ENCODE results near the gene IGSF1. TPM values are rescaled to one million over a fixed set of nuclear protein-coding genes. Genes with fewer than 3 reads are reported as not detected.

IGSF1 gene
- total RNA-seq, 4 donors from 2014 or later: 0.27 to 1.1 TPM; not detected in 2

- H3K9me3 ChIP-seq: no peaks in the 10 kb centered on the region
- no peak overlapping the region for H3K27ac ChIP-seq
- no peaks in the 10 kb centered on the region for H3K4me1 ChIP-seq
- intact Hi-C loops (cut with DNase I; ENCODE audit: low total_unique reads): no loop called here
- TF ChIP-seq POLR2AphosphoS5 (IDR thresholded peaks at IDR 0.05): no peak
- TF ChIP-seq EP300 (IDR thresholded peaks at IDR 0.05; ENCODE audit: low read depth): no peak
- TF ChIP-seq POLR2A (IDR thresholded peaks at IDR 0.05): no peak
- TF ChIP-seq, protein P1, sequence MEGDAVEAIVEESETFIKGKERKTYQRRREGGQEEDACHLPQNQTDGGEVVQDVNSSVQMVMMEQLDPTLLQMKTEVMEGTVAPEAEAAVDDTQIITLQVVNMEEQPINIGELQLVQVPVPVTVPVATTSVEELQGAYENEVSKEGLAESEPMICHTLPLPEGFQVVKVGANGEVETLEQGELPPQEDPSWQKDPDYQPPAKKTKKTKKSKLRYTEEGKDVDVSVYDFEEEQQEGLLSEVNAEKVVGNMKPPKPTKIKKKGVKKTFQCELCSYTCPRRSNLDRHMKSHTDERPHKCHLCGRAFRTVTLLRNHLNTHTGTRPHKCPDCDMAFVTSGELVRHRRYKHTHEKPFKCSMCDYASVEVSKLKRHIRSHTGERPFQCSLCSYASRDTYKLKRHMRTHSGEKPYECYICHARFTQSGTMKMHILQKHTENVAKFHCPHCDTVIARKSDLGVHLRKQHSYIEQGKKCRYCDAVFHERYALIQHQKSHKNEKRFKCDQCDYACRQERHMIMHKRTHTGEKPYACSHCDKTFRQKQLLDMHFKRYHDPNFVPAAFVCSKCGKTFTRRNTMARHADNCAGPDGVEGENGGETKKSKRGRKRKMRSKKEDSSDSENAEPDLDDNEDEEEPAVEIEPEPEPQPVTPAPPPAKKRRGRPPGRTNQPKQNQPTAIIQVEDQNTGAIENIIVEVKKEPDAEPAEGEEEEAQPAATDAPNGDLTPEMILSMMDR (IDR thresholded peaks at IDR 0.05): no peak
- no peaks in the 10 kb centered on the region for H3K27me3 ChIP-seq
- no peak overlapping the region for H3K4me3 ChIP-seq
- no peak for DNase-seq
- no peaks in the 10 kb centered on the region for H3K36me3 ChIP-seq
- in situ Hi-C loops (cut with MboI; ENCODE audit: low pct_ligation_motif_present in 1 of 4, low pct_unique_long_range_greater_than_20kb in 1 of 4, low sequenced_read_pairs in 3 of 4): no loop called here
These were observed 19.9 kb upstream of the IGSF1 start for GRCh38 chrX:131308980-131309379.

GRCh38 chrX:131306601-131307000, 17.5 kb upstream of the IGSF1 start:
- Histone ChIP-seq H3K9me3 (no peaks in the 10 kb centered on the region), H3K27ac (no peak overlapping the region), H3K4me3 (no peak overlapping the region), H3K4me1 (no peaks in the 10 kb centered on the region), H3K36me3 (no peaks in the 10 kb centered on the region), H3K27me3 (no peaks in the 10 kb centered on the region)
- intact Hi-C loops (cut with DNase I; ENCODE audit: low total_unique reads): no loop called here
- no peak for DNase-seq
- TF ChIP-seq POLR2A (IDR thresholded peaks at IDR 0.05): no peak
- no peak for TF ChIP-seq EP300 (IDR thresholded peaks at IDR 0.05; ENCODE audit: low read depth)
- TF ChIP-seq POLR2AphosphoS5 (IDR thresholded peaks at IDR 0.05): no peak
- TF ChIP-seq, protein P1 (IDR thresholded peaks at IDR 0.05): no peak
- 17% methylated on average over 1 of the region's 1 CpG; no CpG with 5 or more reads in 1 of the 2 donors for WGBS, 2 donors (ENCODE audit: low coverage in 1 of 2)
- in situ Hi-C loops (cut with MboI; ENCODE audit: low pct_ligation_motif_present in 1 of 4, low pct_unique_long_range_greater_than_20kb in 1 of 4, low sequenced_read_pairs in 3 of 4): no loop called here

GRCh38 chrX:131305926-131306325, 16.8 kb upstream of the IGSF1 start:
- in situ Hi-C loops (cut with MboI; ENCODE audit: low pct_ligation_motif_present in 1 of 4, low pct_unique_long_range_greater_than_20kb in 1 of 4, low sequenced_read_pairs in 3 of 4) (no loop called here), intact Hi-C loops (cut with DNase I; ENCODE audit: low total_unique reads) (no loop called here)
- H3K9me3 ChIP-seq: no peaks in the 10 kb centered on the region
- TF ChIP-seq EP300 (IDR thresholded peaks at IDR 0.05; ENCODE audit: low read depth) (no peak), POLR2AphosphoS5 (IDR thresholded peaks at IDR 0.05) (no peak), POLR2A (IDR thresholded peaks at IDR 0.05) (no peak)
- TF ChIP-seq, protein P1 (IDR thresholded peaks at IDR 0.05): no peak
- H3K4me1 ChIP-seq: no peaks in the 10 kb centered on the region
- no peak overlapping the region for H3K27ac ChIP-seq
- no peaks in the 10 kb centered on the region for H3K27me3 ChIP-seq
- no peaks in the 10 kb centered on the region for H3K36me3 ChIP-seq
- DNase-seq: no peak
- 21% methylated on average over 2 of the region's 2 CpGs; no CpG with 5 or more reads in 1 of the 2 donors for WGBS, 2 donors (ENCODE audit: low coverage in 1 of 2)
- no peak overlapping the region for H3K4me3 ChIP-seq

- 72% methylated on average over 3 of the region's 3 CpGs; no CpG with 5 or more reads in 1 of the 2 donors for WGBS, 2 donors (ENCODE audit: low coverage in 1 of 2)
- no peaks in the 10 kb centered on the region for H3K9me3 ChIP-seq
- H3K27me3 ChIP-seq: no peaks in the 10 kb centered on the region
- DNase-seq: no peak
- TF ChIP-seq POLR2A (IDR thresholded peaks at IDR 0.05): no peak
- no peak for TF ChIP-seq EP300 (IDR thresholded peaks at IDR 0.05; ENCODE audit: low read depth)
- no peak for TF ChIP-seq POLR2AphosphoS5 (IDR thresholded peaks at IDR 0.05)
- TF ChIP-seq, protein P1 (IDR thresholded peaks at IDR 0.05): no peak
- H3K27ac ChIP-seq: no peak overlapping the region
- in situ Hi-C loops (cut with MboI; ENCODE audit: low pct_ligation_motif_present in 1 of 4, low pct_unique_long_range_greater_than_20kb in 1 of 4, low sequenced_read_pairs in 3 of 4): no loop called here
- no peaks in the 10 kb centered on the region for H3K4me1 ChIP-seq
- no peaks in the 10 kb centered on the region for H3K36me3 ChIP-seq
- intact Hi-C loops (cut with DNase I; ENCODE audit: low total_unique reads): no loop called here
- H3K4me3 ChIP-seq: no peak overlapping the region
These were observed 13.6 kb upstream of the IGSF1 start for GRCh38 chrX:131302701-131303100.

Data from transverse colon (tissue), 4 donors.